HG03280 (cell line): ENCODE results near the gene IPP.
"Not testable (repeated sequence)": the region's sequence is repeated elsewhere in the genome, so short reads cannot be mapped to it uniquely, and the experiment has no call there.

Experiments
- ATAC-seq: cut with Tn5 transposase; IDR thresholded peaks from one replicate; pipeline ENCODE4 v1.9.1; 2021; ENCODE audit warnings: mild to moderate bottlenecking, moderate library complexity; ENCODE audit not compliant: unreplicated experiment

Gene IPP

GRCh38 chr1:45686015-45686287 is 64.5 kb downstream of the IPP start:
- peak; percentile 3 for ATAC-seq

- ATAC-seq, result no peak
Measured at GRCh38 chr1:45685308-45686014, 65.0 kb downstream of the IPP start.

- no peak for ATAC-seq
Measured at GRCh38 chr1:45684402-45684801, 66.1 kb downstream of the IPP start.

- no peak for ATAC-seq
Measured at GRCh38 chr1:45682942-45683341, 67.5 kb downstream of the IPP start.

GRCh38 chr1:45679123-45679522 is 71.3 kb downstream of the IPP start:
- ATAC-seq, result no peak

- ATAC-seq, result no peak
Measured at GRCh38 chr1:45678489-45678888, 72.0 kb downstream of the IPP start.

GRCh38 chr1:45677751-45678245 is 72.7 kb downstream of the IPP start:
- no peak for ATAC-seq

- ATAC-seq, result not testable (repeated sequence)
Measured at GRCh38 chr1:45676553-45676952, 73.9 kb downstream of the IPP start.

- no peak for ATAC-seq
Measured at GRCh38 chr1:45674478-45674877, 76.0 kb downstream of the IPP start.

- ATAC-seq, result no peak
Measured at GRCh38 chr1:45673956-45674355, 76.5 kb downstream of the IPP start.

GRCh38 chr1:45669859-45670655 is 80.4 kb downstream of the IPP start:
- no peak for ATAC-seq

- ATAC-seq, result no peak
Measured at GRCh38 chr1:45669379-45669778, 81.1 kb downstream of the IPP start.

- ATAC-seq, result no peak
Measured at GRCh38 chr1:45668526-45668925, 81.9 kb downstream of the IPP start.

- no peak for ATAC-seq
Measured at GRCh38 chr1:45667321-45668111, 82.9 kb downstream of the IPP start.

- no peak for ATAC-seq
Measured at GRCh38 chr1:45666836-45667235, 83.6 kb downstream of the IPP start.

GRCh38 chr1:45660336-45660735 is 90.1 kb downstream of the IPP start:
- no peak for ATAC-seq

GRCh38 chr1:45659222-45659621 is 91.2 kb downstream of the IPP start:
- ATAC-seq, result no peak

GRCh38 chr1:45658171-45658570 is 92.3 kb downstream of the IPP start:
- no peak for ATAC-seq

- no peak for ATAC-seq
Measured at GRCh38 chr1:45656573-45657226, 93.8 kb downstream of the IPP start.

GRCh38 chr1:45654540-45655280 is 95.7 kb downstream of the IPP start:
- no peak for ATAC-seq
